Stimulated activated naive CD8-positive, alpha-beta T cell treated with anti-CD3 and anti-CD28 coated beads, Interleukin-15, Interleukin-2, amounts not matched to agents 100 ng/mL and 50 ng/mL, for 24 hours (primary cell): ENCODE data around the gene MVP.
"Not testable (repeated sequence)": the region's sequence is repeated elsewhere in the genome, so short reads cannot be mapped to it uniquely, and the experiment has no call there.

Experiments used
- H3K27ac Mint-ChIP-seq: one replicate; pipeline ENCODE4 v1.8.0; 2021; ENCODE audit warnings: mild to moderate bottlenecking, mixed read lengths
- H3K27me3 Mint-ChIP-seq: one replicate; pipeline ENCODE4 v1.8.0; 2021; ENCODE audit warnings: mixed read lengths
- H3K36me3 Mint-ChIP-seq: one replicate; pipeline ENCODE4 v1.8.0; 2021; ENCODE audit warnings: low read depth, mixed read lengths
- H3K4me1 Mint-ChIP-seq: one replicate; pipeline ENCODE4 v1.8.0; 2021; ENCODE audit warnings: low read depth, mixed read lengths
- H3K4me3 Mint-ChIP-seq: one replicate; pipeline ENCODE4 v1.8.0; 2021; ENCODE audit warnings: mild to moderate bottlenecking, mixed read lengths
- H3K9me3 Mint-ChIP-seq: one replicate; pipeline ENCODE4 v1.8.0; 2021; ENCODE audit warnings: mixed read lengths

Gene MVP

DNA sequence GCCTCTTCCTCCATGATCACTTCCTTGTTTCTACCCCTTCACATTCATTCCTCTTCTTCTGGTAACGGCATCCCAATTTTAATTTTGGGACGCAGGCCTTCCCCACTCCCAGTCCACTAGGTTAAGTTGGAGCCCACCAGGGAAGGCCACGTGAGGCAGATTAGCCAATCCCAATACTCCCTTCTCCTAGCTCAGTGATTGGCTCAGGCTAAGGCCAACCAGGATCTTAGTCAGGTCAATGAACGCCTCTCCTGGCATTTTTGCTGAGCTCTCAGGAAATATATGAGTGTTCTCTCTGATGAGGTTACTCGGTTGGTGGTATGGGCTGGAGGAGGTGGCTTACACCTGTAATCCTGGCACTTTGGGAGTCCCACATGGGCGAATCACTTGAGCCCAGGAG is 63.7 kb downstream of the MVP start:
- Mint-ChIP-seq H3K4me1 (no peaks in the 10 kb centered on the region), H3K27ac (no peak overlapping the region), H3K27me3 (peaks cover 19% of the 10 kb centered on the region), H3K4me3 (no peak overlapping the region), H3K36me3 (no peaks in the 10 kb centered on the region), H3K9me3 (no peaks in the 10 kb centered on the region)

DNA sequence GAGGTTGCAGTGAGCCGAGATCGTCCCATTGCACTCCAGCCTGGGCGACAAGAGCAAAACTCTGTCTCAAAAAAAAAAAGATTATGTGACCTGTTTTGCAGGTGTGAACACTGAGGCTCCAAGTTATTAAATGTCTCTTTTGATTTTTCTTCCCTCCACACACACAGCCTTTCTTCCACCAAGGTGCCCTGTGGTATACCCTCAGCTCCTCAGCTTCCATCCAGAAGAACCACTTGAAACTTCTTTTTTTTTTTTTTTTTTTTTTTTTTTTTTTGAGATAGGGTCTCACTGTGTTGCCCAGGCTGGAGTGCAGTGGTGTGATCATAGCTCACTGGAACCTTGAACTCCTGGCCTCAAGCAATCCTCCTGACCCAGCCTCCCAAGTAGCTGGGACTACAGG is 69.1 kb downstream of the MVP start:
- H3K4me3 Mint-ChIP-seq, H3K27me3 Mint-ChIP-seq, H3K9me3 Mint-ChIP-seq, H3K36me3 Mint-ChIP-seq, H3K27ac Mint-ChIP-seq, H3K4me1 Mint-ChIP-seq: not testable (repeated sequence)

DNA sequence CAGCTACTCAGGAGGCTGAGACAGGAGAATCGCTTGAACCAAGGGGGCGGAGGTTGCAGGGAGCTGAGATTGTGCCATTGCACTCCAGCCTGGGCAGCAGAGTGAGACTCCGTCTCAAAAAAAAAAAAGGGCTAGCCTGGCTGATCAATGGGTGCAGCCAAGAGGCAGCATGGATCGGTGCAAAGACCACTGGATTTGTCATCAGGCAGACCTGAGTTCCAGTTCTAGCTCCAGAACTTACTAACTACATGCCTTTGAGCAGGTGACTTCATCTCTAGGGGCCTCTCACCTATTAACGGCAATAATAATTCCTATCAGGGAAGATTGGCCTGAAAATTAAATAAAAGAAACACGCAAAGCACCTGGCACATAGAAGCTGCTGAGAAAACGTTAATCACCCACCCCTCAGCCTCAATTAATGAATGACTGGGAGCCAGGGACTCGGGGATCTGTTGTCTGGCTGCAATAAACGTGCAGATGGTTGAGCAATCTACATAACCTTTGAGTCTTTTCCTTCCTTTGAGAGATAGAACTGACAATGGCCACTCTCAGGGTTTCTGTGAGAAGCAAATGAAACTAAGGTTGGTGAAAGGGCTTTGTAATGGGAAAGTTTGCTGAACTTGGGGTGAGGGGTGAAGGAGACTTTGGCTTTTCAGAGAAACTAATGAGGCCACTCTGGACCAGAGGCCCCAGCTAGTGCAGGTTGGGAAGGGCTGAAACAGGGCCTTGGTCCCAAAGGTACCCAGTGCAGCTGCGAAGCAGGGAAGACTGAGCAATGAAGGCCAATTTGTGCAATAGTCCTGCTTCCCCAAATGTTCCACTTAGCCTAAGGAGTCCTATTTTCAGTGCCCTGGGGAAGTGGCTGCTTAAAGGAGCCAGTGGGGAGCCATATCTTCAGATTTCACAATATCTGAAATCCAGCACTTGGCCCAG is 71.5 kb downstream of the MVP start:
- H3K27me3 Mint-ChIP-seq, result peaks cover 4% of the 10 kb centered on the region
- no peaks in the 10 kb centered on the region for H3K4me1 Mint-ChIP-seq
- H3K9me3 Mint-ChIP-seq, result no peaks in the 10 kb centered on the region
- no peaks in the 10 kb centered on the region for H3K36me3 Mint-ChIP-seq
- H3K4me3 Mint-ChIP-seq, result no peak overlapping the region
- no peak overlapping the region for H3K27ac Mint-ChIP-seq

DNA sequence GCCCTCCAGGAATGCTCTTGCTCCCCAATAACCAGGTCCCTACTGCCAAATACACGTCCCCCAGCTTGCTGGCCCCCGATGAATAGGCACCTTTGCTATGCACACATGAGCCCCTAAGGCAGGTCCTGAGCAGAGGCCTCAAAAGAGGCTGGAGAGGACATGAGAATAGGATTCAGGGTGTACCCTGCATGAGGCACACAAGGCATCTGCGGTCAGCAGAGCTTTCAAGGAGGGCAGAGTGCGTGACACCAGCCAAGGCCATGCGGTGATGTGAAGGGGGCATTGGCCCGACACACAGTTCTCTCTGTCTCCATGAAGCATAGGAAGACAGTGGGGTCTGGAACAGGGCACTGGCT is 72.2 kb downstream of the MVP start:
- H3K36me3 Mint-ChIP-seq, result no peaks in the 10 kb centered on the region
- H3K9me3 Mint-ChIP-seq, result no peaks in the 10 kb centered on the region
- H3K27me3 Mint-ChIP-seq, result peaks cover 8% of the 10 kb centered on the region
- no peak overlapping the region for H3K4me3 Mint-ChIP-seq
- H3K4me1 Mint-ChIP-seq, result no peaks in the 10 kb centered on the region
- H3K27ac Mint-ChIP-seq, result no peak overlapping the region

DNA sequence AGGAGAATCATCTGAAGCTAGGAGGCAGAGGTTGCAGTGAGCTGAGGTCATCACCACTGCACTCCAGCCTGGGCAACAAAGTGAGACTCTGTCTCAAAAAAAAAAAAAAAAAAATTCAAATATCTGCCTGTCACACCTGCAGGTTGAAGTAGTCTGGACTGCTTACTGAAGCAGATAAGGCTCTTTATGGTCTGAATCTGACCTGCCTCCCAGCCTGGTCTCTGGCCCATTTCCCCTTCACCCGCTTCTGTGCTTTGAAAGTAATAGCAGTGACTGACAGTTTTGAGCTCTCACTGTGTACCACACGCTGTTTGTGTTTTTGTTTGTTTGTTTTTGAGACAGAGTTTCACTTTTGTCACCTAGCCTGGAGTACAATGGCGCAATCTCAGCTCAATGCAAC is 73.3 kb downstream of the MVP start:
- H3K9me3 Mint-ChIP-seq, result no peaks in the 10 kb centered on the region
- H3K27ac Mint-ChIP-seq, result no peak overlapping the region
- H3K27me3 Mint-ChIP-seq, result peaks cover 19% of the 10 kb centered on the region
- no peak overlapping the region for H3K4me3 Mint-ChIP-seq
- no peaks in the 10 kb centered on the region for H3K36me3 Mint-ChIP-seq
- H3K4me1 Mint-ChIP-seq, result no peaks in the 10 kb centered on the region

DNA sequence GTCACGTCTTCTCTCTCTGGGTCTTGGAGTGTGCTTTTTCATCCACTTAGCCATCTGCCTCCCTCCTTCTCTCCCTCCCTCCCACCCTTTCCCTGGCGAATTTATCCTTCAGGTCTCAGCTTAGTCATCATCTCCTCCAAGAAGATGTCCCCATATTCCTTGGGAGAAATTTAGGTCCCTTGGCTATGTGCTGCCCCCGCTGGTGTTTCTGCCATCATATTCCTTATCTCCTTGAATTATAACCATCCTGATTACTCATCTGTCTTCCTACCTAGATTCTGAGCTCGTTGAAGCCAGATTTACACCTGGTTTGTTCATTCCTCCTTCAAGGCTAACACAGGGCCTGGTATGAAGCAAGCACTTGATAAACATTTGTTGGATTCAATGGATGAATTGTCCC is 74.1 kb downstream of the MVP start:
- Mint-ChIP-seq H3K9me3 (no peaks in the 10 kb centered on the region), H3K36me3 (no peaks in the 10 kb centered on the region), H3K27me3 (peaks cover 24% of the 10 kb centered on the region), H3K4me3 (no peak overlapping the region), H3K4me1 (no peaks in the 10 kb centered on the region), H3K27ac (no peak overlapping the region)

DNA sequence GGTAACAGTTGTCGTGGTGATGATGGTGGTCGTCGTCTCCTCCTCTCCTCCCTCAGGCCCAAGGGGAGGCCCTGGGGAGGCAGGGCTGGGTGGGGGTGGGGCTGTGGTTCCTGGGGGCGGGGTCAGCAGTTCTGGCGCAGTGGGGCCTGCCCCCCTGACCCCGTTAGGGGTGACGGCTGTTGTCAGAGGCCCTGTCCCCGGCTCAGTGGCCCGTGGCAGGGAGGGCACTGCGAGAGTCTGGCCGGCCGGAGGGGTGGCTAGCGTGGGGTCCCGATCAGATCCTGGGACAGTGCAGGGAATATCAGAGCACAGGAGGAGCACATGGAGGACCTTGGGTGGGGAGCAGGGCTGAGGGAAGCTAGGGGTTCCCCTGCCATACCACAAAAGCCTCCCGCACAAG is 76.6 kb downstream of the MVP start:
- peaks cover 24% of the 10 kb centered on the region for H3K27me3 Mint-ChIP-seq
- no peak overlapping the region for H3K4me3 Mint-ChIP-seq
- no peaks in the 10 kb centered on the region for H3K9me3 Mint-ChIP-seq
- peaks cover 6% of the 10 kb centered on the region for H3K4me1 Mint-ChIP-seq
- no peak overlapping the region for H3K27ac Mint-ChIP-seq
- no peaks in the 10 kb centered on the region for H3K36me3 Mint-ChIP-seq

DNA sequence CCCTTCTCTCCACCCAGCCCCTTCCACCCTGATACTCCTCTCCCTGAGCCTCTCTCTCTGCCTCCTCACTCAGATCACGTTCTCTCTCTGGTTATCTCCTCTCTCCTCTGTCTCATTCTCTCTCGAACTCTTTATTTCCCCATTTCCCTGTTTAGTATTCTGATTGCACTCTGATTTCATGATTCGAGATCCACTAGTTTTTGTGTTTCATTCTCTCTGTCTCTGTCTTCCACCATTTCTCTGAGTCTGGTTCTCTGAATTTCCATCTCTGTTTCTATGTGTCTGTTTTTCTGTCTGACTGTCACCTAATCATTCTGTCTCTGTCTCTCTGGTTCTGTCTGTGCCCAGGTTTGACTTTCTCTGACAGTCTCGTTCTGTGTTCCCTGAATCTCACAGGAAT is 77.1 kb downstream of the MVP start:
- Mint-ChIP-seq H3K36me3 (no peaks in the 10 kb centered on the region), H3K9me3 (no peaks in the 10 kb centered on the region), H3K27ac (no peak overlapping the region), H3K27me3 (peaks cover 24% of the 10 kb centered on the region), H3K4me1 (peaks cover 6% of the 10 kb centered on the region), H3K4me3 (no peak overlapping the region)
